Skeletal muscle satellite cell (primary cell): Measurements from ENCODE around the gene EIF2AK3.
A peak's percentile ranks its signal among the peaks of the same experiment; 100 is the strongest.

ENCODE experiments used
- H3K27me3 ChIP-seq: 2 replicates; pipeline ENCODE4 v1.7.0; 2013; ENCODE audit warnings: low read length; ENCODE audit not compliant: control insufficient read depth, insufficient read depth
- H3K36me3 ChIP-seq: 2 replicates; pipeline ENCODE4 v1.7.0; 2013; ENCODE audit warnings: mild to moderate bottlenecking, control low read depth, low read length; ENCODE audit not compliant: insufficient read depth
- H3K4me1 ChIP-seq: 2 replicates; pipeline ENCODE4 v1.7.0; 2013; ENCODE audit warnings: low read length; ENCODE audit not compliant: control insufficient read depth, insufficient read depth
- H3K4me2 ChIP-seq: 2 replicates; pipeline ENCODE4 v1.7.0; 2013; ENCODE audit warnings: mild to moderate bottlenecking, low read length
- H3K4me3 ChIP-seq: 2 replicates; pipeline ENCODE4 v1.7.0; 2013; ENCODE audit warnings: low read length
- H3K9ac ChIP-seq: 2 replicates; pipeline ENCODE4 v1.7.0; 2013; ENCODE audit warnings: mild to moderate bottlenecking, low read depth, low read length, moderate library complexity
- H3K9me3 ChIP-seq: replicated peaks from 2 replicates; pipeline ENCODE4 v1.7.0; 2013; ENCODE audit warnings: mild to moderate bottlenecking, control low read depth, low read length

EIF2AK3 gene

GRCh38 chr2:88613921-88614320 is 13.3 kb downstream of the EIF2AK3 start:
- no peaks in the 10 kb centered on the region for H3K9me3 ChIP-seq
- H3K4me1 ChIP-seq, result peaks cover 14% of the 10 kb centered on the region
- no peaks in the 10 kb centered on the region for H3K27me3 ChIP-seq
- peaks cover 7% of the 10 kb centered on the region for H3K36me3 ChIP-seq
- H3K9ac ChIP-seq, result no peak overlapping the region
- H3K4me2 ChIP-seq, result peak overlapping the region; percentile 60
- H3K4me3 ChIP-seq, result peak overlapping the region; percentile 23

DNA sequence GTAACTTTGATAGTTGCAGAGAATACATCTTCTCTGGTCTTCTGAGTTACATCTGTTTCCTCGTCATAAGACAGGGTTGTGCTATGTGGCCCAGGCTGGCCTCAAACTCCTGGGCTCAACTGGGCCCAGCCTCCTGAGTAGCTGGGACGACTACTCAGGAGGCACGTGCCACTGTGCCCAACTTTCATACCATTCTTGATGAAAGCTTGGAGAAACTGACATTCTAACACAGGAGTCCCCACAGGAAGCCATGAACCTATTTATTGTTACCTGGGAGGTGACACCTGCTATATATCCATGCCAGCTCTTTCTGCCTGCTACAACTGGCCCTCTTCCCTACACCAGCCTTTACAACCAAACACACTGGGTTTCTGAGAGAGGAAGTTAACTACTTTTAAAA is 19.1 kb downstream of the EIF2AK3 start:
- H3K27me3 ChIP-seq, result no peaks in the 10 kb centered on the region
- H3K36me3 ChIP-seq, result peaks cover 8% of the 10 kb centered on the region
- H3K9ac ChIP-seq, result no peak overlapping the region
- H3K9me3 ChIP-seq, result no peaks in the 10 kb centered on the region
- no peak overlapping the region for H3K4me3 ChIP-seq
- H3K4me2 ChIP-seq, result no peak overlapping the region
- H3K4me1 ChIP-seq, result peaks cover 3% of the 10 kb centered on the region

DNA sequence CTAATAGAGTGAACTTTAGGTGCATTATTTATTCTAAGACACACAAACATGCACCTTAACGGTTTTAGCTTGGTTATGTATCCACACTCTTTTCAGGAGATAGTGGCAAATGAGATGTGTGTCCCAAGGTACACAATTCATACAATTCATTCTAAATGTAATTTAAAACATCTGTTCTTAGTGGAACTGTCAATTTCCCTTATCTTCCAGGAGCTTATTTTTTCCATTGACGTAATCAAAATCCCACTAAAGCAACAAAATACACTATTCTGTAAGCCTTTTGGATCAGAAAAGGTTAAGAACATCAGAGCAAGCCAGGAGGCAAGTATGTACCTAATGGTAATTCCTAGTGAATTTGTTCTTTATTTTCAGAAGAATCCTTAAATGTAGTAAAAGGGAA is 19.8 kb downstream of the EIF2AK3 start:
- H3K27me3 ChIP-seq, result no peaks in the 10 kb centered on the region
- no peak overlapping the region for H3K4me3 ChIP-seq
- H3K9ac ChIP-seq, result no peak overlapping the region
- H3K36me3 ChIP-seq, result peaks cover 8% of the 10 kb centered on the region
- H3K9me3 ChIP-seq, result no peaks in the 10 kb centered on the region
- no peak overlapping the region for H3K4me2 ChIP-seq
- peaks cover 7% of the 10 kb centered on the region for H3K4me1 ChIP-seq

DNA sequence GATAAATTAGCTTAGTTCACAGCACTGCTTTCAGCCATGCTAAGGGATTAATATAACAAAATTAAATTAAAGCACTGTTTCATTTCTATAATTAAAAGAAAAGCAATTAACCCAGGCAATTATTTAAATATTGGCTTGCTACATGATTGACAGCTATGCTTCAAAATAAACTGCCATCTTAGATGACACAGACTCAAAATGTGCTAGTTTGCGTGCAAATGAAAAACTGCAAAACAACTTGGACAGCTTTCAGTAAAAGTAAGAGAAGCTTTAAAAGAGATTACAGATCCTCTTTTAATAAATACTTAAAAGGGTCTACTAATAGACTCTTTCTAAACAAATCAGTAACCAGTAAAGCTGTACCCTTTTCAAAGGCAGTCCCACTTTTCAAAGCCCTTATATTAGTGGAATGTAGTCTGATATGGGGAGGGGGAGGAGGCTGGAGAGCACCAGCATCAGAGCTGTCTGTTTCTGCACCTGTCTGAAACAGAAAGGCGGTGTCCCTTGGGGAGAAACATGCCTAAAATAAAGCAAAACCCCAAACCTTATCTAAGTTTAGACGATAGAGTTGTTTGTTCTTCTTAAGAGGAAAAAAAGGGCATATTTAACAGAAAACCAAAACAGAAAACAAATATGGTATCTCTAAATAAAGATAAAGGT is 20.8 kb downstream of the EIF2AK3 start:
- no peaks in the 10 kb centered on the region for H3K9me3 ChIP-seq
- no peak overlapping the region for H3K4me3 ChIP-seq
- no peak overlapping the region for H3K9ac ChIP-seq
- H3K36me3 ChIP-seq, result peaks cover 8% of the 10 kb centered on the region
- no peak overlapping the region for H3K4me2 ChIP-seq
- H3K4me1 ChIP-seq, result peaks cover 7% of the 10 kb centered on the region
- H3K27me3 ChIP-seq, result no peaks in the 10 kb centered on the region

DNA sequence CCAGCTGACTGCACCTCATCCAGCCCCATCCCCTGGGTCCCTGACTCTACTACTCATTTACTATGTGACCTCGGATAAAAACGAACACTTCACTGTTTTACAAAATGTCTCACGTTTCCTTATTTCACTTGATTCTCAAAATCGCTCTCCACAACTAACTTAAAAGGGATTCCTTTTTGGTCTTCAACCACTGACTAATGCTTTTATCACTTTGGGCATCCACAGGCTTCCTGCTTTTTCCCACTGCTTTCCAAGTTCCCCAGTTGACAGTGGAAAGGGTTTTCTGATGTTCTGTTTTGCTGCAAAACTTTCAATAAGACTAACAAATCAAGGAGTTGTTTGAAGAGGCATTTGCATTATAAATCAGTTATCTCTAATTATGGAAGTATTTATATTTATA is 24.1 kb downstream of the EIF2AK3 start:
- Histone ChIP-seq H3K9me3 (no peaks in the 10 kb centered on the region), H3K9ac (no peak overlapping the region), H3K27me3 (no peaks in the 10 kb centered on the region), H3K4me3 (no peak overlapping the region), H3K4me2 (no peak overlapping the region), H3K4me1 (peaks cover 27% of the 10 kb centered on the region), H3K36me3 (no peaks in the 10 kb centered on the region)

DNA sequence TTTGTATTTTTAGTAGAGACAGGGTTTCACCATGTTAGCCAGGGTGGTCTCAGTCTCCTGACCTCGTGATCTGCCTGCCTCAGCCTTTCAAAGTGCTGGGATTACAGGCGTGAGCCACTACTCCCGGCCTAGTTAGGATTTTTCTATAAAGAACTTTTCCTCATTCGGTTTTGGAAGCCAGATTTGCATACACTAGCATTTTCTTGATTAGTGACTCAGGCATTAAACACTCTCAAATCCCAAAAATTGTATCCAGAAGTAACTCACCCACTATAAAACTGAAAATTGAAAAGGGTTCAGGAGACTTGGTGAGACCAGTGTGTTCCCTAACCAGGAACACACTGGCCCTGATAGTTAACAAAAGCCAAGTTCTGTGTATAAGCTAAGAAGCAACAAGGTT is 25.2 kb downstream of the EIF2AK3 start:
- no peaks in the 10 kb centered on the region for H3K9me3 ChIP-seq
- H3K36me3 ChIP-seq, result no peaks in the 10 kb centered on the region
- H3K9ac ChIP-seq, result no peak overlapping the region
- peaks cover 27% of the 10 kb centered on the region for H3K4me1 ChIP-seq
- no peaks in the 10 kb centered on the region for H3K27me3 ChIP-seq
- no peak overlapping the region for H3K4me3 ChIP-seq
- H3K4me2 ChIP-seq, result no peak overlapping the region

DNA sequence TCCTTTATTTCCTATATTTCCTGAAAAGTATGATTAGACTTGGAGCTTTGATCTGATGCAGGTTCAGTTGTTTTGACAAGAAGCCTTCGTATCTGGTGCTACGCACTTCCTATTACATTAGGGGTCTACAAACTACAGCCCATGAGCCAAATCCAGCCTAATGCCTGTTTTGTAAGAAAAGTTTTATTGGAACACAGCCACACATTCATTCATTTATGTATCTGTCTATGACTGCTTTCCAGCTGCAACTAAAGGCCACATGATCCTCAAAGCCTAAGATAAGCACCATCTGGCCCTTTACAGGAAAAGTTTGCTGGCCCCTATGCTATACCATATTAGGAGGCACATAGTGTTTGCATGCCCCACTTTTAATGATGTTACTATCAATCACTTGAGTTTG is 26.0 kb downstream of the EIF2AK3 start:
- Histone ChIP-seq H3K9me3 (no peaks in the 10 kb centered on the region), H3K27me3 (no peaks in the 10 kb centered on the region), H3K4me3 (no peak overlapping the region), H3K36me3 (no peaks in the 10 kb centered on the region), H3K4me1 (peaks cover 27% of the 10 kb centered on the region), H3K9ac (no peak overlapping the region), H3K4me2 (no peak overlapping the region)

- H3K4me1 ChIP-seq, result peaks cover 27% of the 10 kb centered on the region
- peak overlapping the region; percentile 16 for H3K4me2 ChIP-seq
- H3K4me3 ChIP-seq, result no peak overlapping the region
- no peak overlapping the region for H3K9ac ChIP-seq
- H3K36me3 ChIP-seq, result no peaks in the 10 kb centered on the region
- no peaks in the 10 kb centered on the region for H3K9me3 ChIP-seq
- H3K27me3 ChIP-seq, result no peaks in the 10 kb centered on the region
These were observed 27.2 kb downstream of the EIF2AK3 start for GRCh38 chr2:88600038-88600465.

- Histone ChIP-seq H3K9me3 (no peaks in the 10 kb centered on the region), H3K4me1 (peaks cover 27% of the 10 kb centered on the region), H3K9ac (no peak overlapping the region), H3K27me3 (no peaks in the 10 kb centered on the region), H3K4me2 (peak overlapping the region; percentile 16), H3K36me3 (no peaks in the 10 kb centered on the region), H3K4me3 (no peak overlapping the region)
These were observed 27.7 kb downstream of the EIF2AK3 start for GRCh38 chr2:88599527-88599926.

GRCh38 chr2:88597168-88597567 is 30.1 kb downstream of the EIF2AK3 start:
- Histone ChIP-seq H3K9ac (no peak overlapping the region), H3K27me3 (no peaks in the 10 kb centered on the region), H3K4me2 (no peak overlapping the region), H3K36me3 (peaks cover 6% of the 10 kb centered on the region), H3K4me3 (no peak overlapping the region), H3K9me3 (no peaks in the 10 kb centered on the region), H3K4me1 (peaks cover 20% of the 10 kb centered on the region)

DNA sequence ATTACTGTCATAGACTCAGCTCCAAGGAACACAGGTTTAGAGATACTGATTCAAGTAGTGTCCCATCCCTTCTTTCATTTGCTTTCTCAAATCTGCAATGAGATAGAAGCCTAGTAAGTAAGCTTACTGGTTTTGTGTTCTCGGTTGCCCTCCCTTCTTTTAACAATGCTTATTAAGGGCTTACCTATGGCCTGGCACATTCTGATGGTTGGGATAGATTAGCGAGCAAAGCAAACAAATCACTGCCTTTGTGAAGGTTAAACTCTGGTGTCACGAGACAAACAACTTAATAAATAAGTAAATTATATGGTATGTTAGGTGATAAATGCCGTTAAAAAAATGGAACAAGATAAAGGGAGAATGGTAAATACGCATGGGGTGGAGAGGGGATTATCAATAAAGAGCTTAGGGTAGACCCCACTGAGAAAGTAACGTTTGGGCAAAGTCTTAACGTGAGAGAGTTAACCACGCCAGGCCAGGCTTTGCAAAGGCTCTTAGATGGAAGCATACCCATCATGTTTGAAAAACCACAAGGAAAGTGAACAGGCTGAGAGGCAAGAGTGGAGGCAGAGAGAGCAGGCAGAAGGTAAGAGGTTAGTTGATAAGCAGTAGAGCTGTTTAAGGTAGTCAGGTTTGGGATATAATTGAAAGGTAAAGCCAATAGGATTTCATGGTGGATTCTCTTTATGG is 31.0 kb downstream of the EIF2AK3 start:
- Histone ChIP-seq H3K4me3 (no peak overlapping the region), H3K9me3 (no peaks in the 10 kb centered on the region), H3K4me1 (peaks cover 18% of the 10 kb centered on the region), H3K27me3 (no peaks in the 10 kb centered on the region), H3K9ac (no peak overlapping the region), H3K36me3 (peaks cover 6% of the 10 kb centered on the region), H3K4me2 (no peak overlapping the region)

- no peak overlapping the region for H3K9ac ChIP-seq
- no peaks in the 10 kb centered on the region for H3K4me1 ChIP-seq
- H3K9me3 ChIP-seq, result no peaks in the 10 kb centered on the region
- no peak overlapping the region for H3K4me2 ChIP-seq
- H3K4me3 ChIP-seq, result no peak overlapping the region
- H3K27me3 ChIP-seq, result no peaks in the 10 kb centered on the region
- peaks cover 15% of the 10 kb centered on the region for H3K36me3 ChIP-seq
These were observed 35.6 kb downstream of the EIF2AK3 start for GRCh38 chr2:88591698-88592097.
